LNCaP clone FGC (cell line): ENCODE results near the gene GPR89B.
"Not testable (repeated sequence)": the region's sequence is repeated elsewhere in the genome, so short reads cannot be mapped to it uniquely, and the experiment has no call there.

Experiments
- DNase-seq: peaks from one replicate; pipeline ENCODE4 v3.0.0-alpha.2; 2011; ENCODE audit warnings: low read depth
- H3K4me3 ChIP-seq: 2 replicates; pipeline ENCODE4 v1.5.1; 2011; ENCODE audit warnings: mild to moderate bottlenecking, low read depth, low read length, control low read depth
- TF ChIP-seq, protein P1 (sequence below): IDR thresholded peaks from 2 replicates; pipeline ENCODE4 v1.5.1; 2012; ENCODE audit warnings: mild to moderate bottlenecking; ENCODE audit not compliant: control insufficient read depth, insufficient read depth; ENCODE audit errors: extremely low read depth

GPR89B gene

GRCh38 chr1:147912553-147912952, 15.7 kb upstream of the GPR89B start:
- H3K4me3 ChIP-seq, result no peak overlapping the region
- no peak for DNase-seq
- TF ChIP-seq, protein P1, sequence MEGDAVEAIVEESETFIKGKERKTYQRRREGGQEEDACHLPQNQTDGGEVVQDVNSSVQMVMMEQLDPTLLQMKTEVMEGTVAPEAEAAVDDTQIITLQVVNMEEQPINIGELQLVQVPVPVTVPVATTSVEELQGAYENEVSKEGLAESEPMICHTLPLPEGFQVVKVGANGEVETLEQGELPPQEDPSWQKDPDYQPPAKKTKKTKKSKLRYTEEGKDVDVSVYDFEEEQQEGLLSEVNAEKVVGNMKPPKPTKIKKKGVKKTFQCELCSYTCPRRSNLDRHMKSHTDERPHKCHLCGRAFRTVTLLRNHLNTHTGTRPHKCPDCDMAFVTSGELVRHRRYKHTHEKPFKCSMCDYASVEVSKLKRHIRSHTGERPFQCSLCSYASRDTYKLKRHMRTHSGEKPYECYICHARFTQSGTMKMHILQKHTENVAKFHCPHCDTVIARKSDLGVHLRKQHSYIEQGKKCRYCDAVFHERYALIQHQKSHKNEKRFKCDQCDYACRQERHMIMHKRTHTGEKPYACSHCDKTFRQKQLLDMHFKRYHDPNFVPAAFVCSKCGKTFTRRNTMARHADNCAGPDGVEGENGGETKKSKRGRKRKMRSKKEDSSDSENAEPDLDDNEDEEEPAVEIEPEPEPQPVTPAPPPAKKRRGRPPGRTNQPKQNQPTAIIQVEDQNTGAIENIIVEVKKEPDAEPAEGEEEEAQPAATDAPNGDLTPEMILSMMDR, result no peak

GRCh38 chr1:147913362-147913942, 14.8 kb upstream of the GPR89B start:
- no peak for DNase-seq
- TF ChIP-seq, protein P1, result no peak
- no peak overlapping the region for H3K4me3 ChIP-seq

GRCh38 chr1:147919896-147920295, 8.3 kb upstream of the GPR89B start:
- TF ChIP-seq, protein P1, result no peak
- no peak overlapping the region for H3K4me3 ChIP-seq
- no peak for DNase-seq

DNA sequence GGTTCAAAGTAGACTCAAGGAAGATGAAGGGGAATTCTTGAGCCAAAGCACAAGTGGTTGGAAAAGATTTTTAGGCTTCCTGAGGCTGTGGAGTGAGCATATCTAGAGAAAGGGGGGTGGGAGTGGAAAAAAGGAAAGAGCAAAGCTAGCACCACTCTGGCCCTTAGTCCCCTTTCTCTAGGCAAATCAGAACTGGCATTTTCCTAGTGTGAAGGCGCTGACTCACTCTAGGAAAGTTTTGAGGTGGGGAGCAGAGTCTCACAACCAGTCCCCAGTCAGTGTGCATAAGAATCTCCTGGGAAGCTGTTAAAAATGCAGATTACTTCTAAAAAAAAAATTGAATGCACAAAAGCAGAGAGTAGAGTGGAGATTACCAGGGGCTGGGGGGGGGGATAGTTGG, 3.4 kb upstream of the GPR89B start:
- DNase-seq, result no peak
- TF ChIP-seq, protein P1, result no peak
- no peak overlapping the region for H3K4me3 ChIP-seq

DNA sequence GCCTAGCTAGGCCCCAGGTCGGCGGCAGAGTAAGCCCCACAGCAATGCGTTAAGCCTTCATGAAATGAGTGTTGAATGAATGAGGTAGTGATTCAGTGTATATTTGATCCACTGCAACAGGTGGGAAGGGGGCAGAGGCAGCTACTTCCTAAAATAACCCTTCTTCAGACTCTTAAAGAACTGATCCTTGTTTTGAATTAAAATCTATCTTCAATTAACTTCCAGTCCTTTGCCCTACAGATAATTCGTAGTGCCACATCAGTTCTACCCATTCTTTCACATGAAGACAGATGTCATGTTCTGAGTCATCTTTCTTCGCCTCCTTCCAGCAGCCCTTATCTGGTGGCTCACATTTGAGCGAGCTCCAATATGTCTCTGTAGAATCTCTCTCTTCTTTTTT, 1.0 kb upstream of the GPR89B start:
- H3K4me3 ChIP-seq, DNase-seq: not testable (repeated sequence)

- H3K4me3 ChIP-seq, DNase-seq: not testable (repeated sequence)
Measured at GRCh38 chr1:147927689-147928088, 531 bp upstream of the GPR89B start.

GRCh38 chr1:147931137-147931536, 2.9 kb downstream of the GPR89B start:
- DNase-seq, H3K4me3 ChIP-seq: not testable (repeated sequence)

GRCh38 chr1:147935296-147935695, 7.1 kb downstream of the GPR89B start:
- not testable (repeated sequence) for DNase-seq

GRCh38 chr1:147940456-147940855, 12.2 kb downstream of the GPR89B start:
- not testable (repeated sequence) for DNase-seq, H3K4me3 ChIP-seq

More at GRCh38 chr1:147935296-147935695, 7.1 kb downstream of the GPR89B start:
- H3K4me3 ChIP-seq, result not testable (repeated sequence)

DNA sequence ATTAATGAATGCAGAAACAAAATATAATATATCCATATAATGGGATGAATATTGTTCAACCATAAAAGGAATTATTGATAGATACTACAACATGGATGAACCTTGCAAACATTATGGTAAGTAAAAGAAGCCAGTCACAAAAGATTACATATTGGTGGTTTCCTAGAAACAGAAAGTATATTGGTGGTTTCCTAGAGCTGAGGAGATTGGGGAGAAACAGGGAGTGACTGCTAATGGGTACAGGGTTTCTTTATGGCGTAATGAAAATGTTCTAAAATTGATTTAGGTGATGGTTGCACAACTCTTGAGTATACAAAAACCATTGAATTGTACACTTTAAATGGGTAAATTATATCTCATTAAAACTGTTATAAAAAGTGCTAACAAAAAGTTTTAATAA, 14.3 kb downstream of the GPR89B start:
- not testable (repeated sequence) for H3K4me3 ChIP-seq, DNase-seq

DNA sequence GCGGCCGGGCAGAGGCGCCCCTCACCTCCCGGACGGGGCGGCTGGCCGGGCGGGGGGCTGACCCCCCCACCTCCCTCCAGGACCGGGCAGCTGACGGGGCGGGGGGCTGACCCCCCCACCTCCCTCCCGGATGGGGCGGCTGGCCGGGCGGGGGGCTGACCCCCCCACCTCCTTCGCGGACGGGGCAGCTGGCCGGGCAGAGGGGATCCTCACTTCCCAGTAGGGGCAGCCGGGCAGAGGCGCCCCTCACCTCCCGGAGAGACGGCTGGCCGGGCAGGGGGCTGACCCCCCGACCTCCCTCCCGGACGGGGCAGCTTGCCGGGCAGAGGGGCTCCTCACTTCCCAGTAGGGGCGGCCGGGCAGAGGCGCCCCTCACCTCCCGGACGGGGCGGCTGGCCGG, 21.3 kb downstream of the GPR89B start:
- DNase-seq, H3K4me3 ChIP-seq: not testable (repeated sequence)

- DNase-seq, result not testable (repeated sequence)
Measured at GRCh38 chr1:147958906-147959305, 30.7 kb downstream of the GPR89B start.

DNA sequence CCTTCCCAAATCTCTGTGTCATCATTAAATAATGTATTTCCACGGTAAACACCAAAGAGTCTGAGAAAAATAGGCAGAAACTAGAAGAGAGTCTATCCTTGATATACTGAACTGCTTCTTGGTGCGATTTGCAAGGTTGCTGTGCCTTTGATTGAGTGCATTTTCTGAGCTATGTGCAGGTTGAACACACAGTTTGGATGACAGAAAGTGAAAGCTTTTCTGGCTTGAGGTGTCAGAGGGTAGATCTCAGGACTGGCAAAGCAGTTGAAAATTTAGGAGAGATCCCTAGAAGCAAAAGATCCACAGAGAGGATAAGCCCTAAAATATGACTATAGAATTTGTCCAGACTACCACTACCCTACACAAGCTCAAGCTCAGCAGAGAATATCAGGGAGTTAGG, 31.5 kb downstream of the GPR89B start:
- DNase-seq, H3K4me3 ChIP-seq: not testable (repeated sequence)

More at GRCh38 chr1:147958906-147959305, 30.7 kb downstream of the GPR89B start:
- H3K4me3 ChIP-seq, result not testable (repeated sequence)

DNA sequence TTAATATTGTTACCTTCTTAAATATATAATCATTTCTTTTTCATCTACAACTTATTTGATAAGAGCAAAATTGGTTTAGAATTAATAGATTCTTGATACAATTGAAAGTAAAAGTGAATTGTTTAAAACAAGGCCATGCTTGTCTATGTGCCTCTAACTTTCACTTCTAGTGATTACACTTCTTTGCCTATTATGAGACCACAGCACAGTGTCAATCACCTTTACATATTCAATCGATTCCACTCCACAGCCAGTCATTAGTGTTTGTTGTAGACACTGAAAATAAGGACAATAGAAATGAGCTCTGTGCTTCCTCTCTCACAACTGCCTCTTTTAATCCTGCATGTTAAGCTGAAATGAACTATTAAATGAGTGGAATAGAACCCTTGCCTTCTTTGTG, 36.4 kb downstream of the GPR89B start:
- not testable (repeated sequence) for DNase-seq, H3K4me3 ChIP-seq

DNA sequence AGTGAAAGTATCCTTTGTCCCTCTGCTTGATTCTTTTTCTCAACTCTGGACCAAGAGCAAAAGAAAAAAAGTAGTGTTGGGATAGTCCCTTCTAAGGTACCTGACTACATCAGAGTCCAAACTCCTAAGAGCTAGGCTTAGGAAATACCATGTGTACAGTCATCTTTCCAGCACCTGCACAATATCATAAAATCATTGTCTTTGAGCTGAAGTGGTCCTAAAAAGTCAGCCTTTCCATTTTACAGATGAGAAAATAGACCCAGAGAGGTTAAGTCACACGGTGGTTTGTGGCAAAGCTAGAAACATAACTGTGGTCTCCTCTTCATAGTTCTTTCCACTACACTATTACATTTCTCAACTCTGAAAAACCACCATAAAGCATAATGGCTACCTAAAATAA, 38.4 kb downstream of the GPR89B start:
- not testable (repeated sequence) for DNase-seq, H3K4me3 ChIP-seq
